Activated CD4-positive, alpha-beta T cell treated with anti-CD3 and anti-CD28 coated beads, Interleukin-2, amount 10 ng/mL, durations not matched to agents 24 days and 14 days (primary cell): ENCODE measurements around the gene FBN3. TPM values are rescaled to one million over a fixed set of nuclear protein-coding genes. Genes with fewer than 3 reads are reported as not detected.
"Not testable (repeated sequence)": the region's sequence is repeated elsewhere in the genome, so short reads cannot be mapped to it uniquely, and the experiment has no call there.

Experiments
- DNase-seq: peaks from one replicate; pipeline ENCODE4 v3.0.0; 2022
- H3K27ac Mint-ChIP-seq: one replicate; pipeline ENCODE4 v1.8.0; 2022; ENCODE audit warnings: mild to moderate bottlenecking, mixed read lengths
- H3K27me3 Mint-ChIP-seq: one replicate; pipeline ENCODE4 v1.8.0; 2022; ENCODE audit warnings: mixed read lengths
- H3K36me3 Mint-ChIP-seq: one replicate; pipeline ENCODE4 v1.8.0; 2022; ENCODE audit warnings: low read depth, mild to moderate bottlenecking, mixed read lengths
- H3K4me1 Mint-ChIP-seq: one replicate; pipeline ENCODE4 v1.8.0; 2021; ENCODE audit warnings: mixed read lengths
- H3K4me3 Mint-ChIP-seq: one replicate; pipeline ENCODE4 v1.8.0; 2022; ENCODE audit warnings: mild to moderate bottlenecking, moderate library complexity, mixed read lengths
- H3K9me3 Mint-ChIP-seq: one replicate; pipeline ENCODE4 v1.8.0; 2021; ENCODE audit warnings: mixed read lengths
- intact Hi-C: fragments of 100-400 bp; cut with micrococcal nuclease; formaldehyde crosslinking; loops from one replicate; pipeline ENCODE4 v1.15.1; 2023
- total RNA-seq: library from RNA; stranded (reverse); gene quantifications from 2 replicates; pipeline ENCODE4 v1.2.3, GENCODE V29; 2022

Gene FBN3
- total RNA-seq, 1 donor from 2014 or later = not detected

DNA sequence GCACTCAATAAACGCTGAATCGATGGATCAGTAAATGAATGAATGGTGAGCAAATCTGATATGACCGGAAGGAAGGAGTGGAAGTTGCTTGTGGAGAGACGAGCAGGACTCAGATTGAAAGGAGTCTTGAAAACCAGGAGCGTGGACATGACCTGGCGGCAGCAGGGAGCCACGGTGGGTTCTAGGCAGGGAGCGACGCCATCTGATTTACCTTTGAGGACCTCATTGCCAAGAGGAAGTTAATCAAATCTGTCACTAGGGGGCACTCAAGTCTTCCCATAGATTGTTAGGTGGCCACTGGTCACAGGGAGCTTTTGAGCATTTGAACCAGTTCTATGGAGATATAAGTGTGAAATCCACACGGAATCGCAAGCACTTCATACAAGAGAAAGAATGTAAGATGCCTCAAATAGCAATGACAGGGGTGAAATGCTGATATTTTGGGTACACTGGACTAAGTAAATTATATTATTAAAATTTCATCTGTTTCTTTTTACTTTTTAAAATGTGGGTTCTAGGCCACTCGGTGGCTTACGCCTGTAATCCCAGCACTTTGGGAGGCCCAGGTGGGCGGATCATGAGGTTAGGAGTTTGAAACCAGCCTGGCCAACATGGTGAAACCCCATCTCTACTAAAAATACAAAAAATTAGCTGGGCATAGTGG, 9.2 kb upstream of the FBN3 start:
- no peaks in the 10 kb centered on the region for H3K9me3 Mint-ChIP-seq

DNA sequence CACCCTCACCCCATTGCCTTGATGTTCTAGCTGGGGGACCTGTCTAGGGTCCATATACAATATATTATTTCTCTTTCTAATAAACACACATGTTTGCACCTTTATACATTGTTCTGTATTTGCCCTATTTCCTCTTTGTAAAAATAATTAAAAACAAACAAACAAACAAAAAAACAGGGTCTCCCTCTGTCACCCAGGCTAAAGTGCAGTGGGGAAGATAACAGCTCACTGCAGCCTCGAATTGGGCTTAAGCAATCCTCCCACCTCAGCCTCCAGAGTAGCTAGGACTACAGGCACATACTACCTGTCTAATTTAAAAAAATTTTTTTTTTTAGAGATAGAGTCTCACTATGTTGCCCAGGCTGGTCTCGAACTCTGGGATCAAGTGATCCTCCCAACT, 5.9 kb upstream of the FBN3 start:
- Mint-ChIP-seq H3K36me3 (no peaks in the 10 kb centered on the region), H3K9me3 (no peaks in the 10 kb centered on the region)

More for the DNA sequence above, 9.2 kb upstream of the FBN3 start:
- H3K27me3 Mint-ChIP-seq = peaks cover 22% of the 10 kb centered on the region
- no peak overlapping the region for H3K4me3 Mint-ChIP-seq
- DNase-seq = peak; percentile 88
- no peaks in the 10 kb centered on the region for H3K36me3 Mint-ChIP-seq
- H3K4me1 Mint-ChIP-seq = peaks cover 7% of the 10 kb centered on the region
- H3K27ac Mint-ChIP-seq = no peak overlapping the region
- intact Hi-C loops = loop anchor here (1.0 to 10.0 kb wide), 4 partner anchors 52 to 214 kb away; partner anchors contain the start of gene TIMM44

GRCh38 chr19:8154014-8154413, 4.6 kb upstream of the FBN3 start:
- not testable (repeated sequence) for H3K4me1 Mint-ChIP-seq, H3K27ac Mint-ChIP-seq, H3K36me3 Mint-ChIP-seq, H3K9me3 Mint-ChIP-seq, H3K4me3 Mint-ChIP-seq
- H3K27me3 Mint-ChIP-seq = peaks cover 46% of the 10 kb centered on the region
- intact Hi-C loops = loop anchor here (10.0 kb wide), 2 partner anchors 139 to 209 kb away; partner anchors contain the start of gene TIMM44
- DNase-seq = peak; percentile 71

More for the DNA sequence above, 5.9 kb upstream of the FBN3 start:
- DNase-seq = no peak
- intact Hi-C loops = loop anchor here (10.0 kb wide), 2 partner anchors 141 to 211 kb away; partner anchors contain the start of gene TIMM44
- Mint-ChIP-seq H3K4me1 (peaks cover 3% of the 10 kb centered on the region), H3K4me3 (no peak overlapping the region), H3K27me3 (peaks cover 40% of the 10 kb centered on the region), H3K27ac (no peak overlapping the region)

GRCh38 chr19:8151767-8152035, 2.3 kb upstream of the FBN3 start:
- Mint-ChIP-seq H3K36me3 (no peaks in the 10 kb centered on the region), H3K4me3 (no peak overlapping the region), H3K9me3 (no peaks in the 10 kb centered on the region), H3K27me3 (peaks cover 50% of the 10 kb centered on the region), H3K4me1 (peaks cover 3% of the 10 kb centered on the region), H3K27ac (no peak overlapping the region)
- intact Hi-C loops = loop anchor here (10.0 kb wide), 2 partner anchors 137 to 207 kb away; partner anchors contain the start of gene TIMM44
- DNase-seq = no peak

DNA sequence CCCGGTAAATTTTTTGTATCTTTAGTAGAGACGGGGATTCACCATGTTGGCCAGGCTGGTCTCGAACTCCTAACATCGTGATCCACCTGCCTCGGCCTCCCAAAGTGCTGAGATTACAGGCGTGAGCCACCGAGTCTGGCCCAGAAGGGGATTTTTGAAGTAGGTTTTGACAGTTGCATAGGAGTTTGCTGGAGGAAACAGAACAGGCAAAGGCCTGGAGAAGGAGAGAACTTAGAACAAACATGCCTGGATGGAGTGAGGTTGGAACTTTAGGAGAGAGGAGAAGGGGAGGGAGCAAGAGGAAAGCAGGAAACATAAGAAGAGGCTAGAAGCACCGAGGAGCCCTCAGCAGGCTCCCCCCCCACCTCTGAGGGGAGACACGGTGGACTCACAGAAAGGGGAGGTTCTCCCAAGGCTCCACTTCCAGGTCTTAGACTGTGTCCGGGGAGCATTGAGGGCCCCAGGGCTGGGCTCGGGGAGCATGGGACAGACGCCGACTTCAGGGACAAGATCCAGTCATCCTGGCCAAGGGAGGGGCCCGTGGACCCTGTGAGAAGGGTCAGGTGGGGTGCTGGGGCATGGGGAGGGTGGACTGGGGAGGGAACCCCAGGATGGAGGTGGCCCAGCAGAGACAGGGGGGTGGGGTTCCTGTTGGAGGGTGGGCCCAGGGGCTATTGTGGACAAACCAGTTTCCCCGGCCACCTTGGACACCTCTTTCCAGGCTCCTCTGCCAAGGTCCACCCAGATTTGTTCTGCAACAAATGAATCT, 1.8 kb upstream of the FBN3 start:
- no peak for DNase-seq
- Mint-ChIP-seq H3K36me3 (no peaks in the 10 kb centered on the region), H3K27me3 (peaks cover 54% of the 10 kb centered on the region), H3K4me1 (peaks cover 3% of the 10 kb centered on the region), H3K27ac (no peak overlapping the region), H3K9me3 (no peaks in the 10 kb centered on the region), H3K4me3 (no peak overlapping the region)
- intact Hi-C loops = loop anchor here (10.0 kb wide), 2 partner anchors 136 to 206 kb away; partner anchors contain the start of gene TIMM44

DNA sequence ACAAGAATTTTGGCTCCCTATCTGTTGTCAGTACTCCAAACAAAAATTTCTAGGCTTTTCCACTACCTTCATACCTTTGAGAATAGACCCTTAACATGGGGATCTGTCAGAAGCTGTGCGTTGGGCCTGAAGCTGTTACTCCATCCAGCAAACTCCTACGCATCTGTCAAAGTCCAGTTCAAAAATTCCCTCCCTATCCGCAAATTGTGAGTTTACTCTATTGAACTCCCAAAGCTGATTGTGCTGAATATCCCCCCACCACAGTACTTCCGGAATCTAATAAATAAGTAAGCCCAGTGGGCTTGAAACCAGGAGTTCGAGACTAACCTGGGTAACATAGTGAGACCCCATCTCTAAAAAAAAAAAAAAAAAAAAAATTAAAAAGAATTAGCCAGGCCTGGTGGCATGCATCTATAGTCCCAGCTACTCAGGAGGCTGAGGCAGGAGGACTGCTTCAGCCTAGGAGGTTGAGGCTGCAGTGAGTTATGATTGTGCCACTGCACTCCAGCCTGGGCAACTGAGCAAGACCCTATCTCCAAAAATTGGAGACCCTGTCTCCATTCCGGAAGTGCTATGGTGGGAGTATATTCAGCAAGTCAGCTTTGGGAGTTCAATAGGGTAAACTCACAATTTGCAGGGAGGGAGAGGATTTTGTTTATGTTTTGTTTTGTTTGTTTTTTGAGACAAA, 930 bp upstream of the FBN3 start:
- H3K27me3 Mint-ChIP-seq = peaks cover 51% of the 10 kb centered on the region
- intact Hi-C loops = loop anchor here (10.0 kb wide), 2 partner anchors 136 to 206 kb away; partner anchors contain the start of gene TIMM44
- H3K9me3 Mint-ChIP-seq = no peaks in the 10 kb centered on the region
- H3K27ac Mint-ChIP-seq = no peak overlapping the region
- H3K36me3 Mint-ChIP-seq = no peaks in the 10 kb centered on the region
- no peak for DNase-seq
- no peak overlapping the region for H3K4me3 Mint-ChIP-seq
- H3K4me1 Mint-ChIP-seq = peaks cover 3% of the 10 kb centered on the region

- no peak overlapping the region for H3K27ac Mint-ChIP-seq
- H3K27me3 Mint-ChIP-seq = peaks cover 43% of the 10 kb centered on the region
- H3K4me1 Mint-ChIP-seq = peaks cover 3% of the 10 kb centered on the region
- no peaks in the 10 kb centered on the region for H3K9me3 Mint-ChIP-seq
- no peaks in the 10 kb centered on the region for H3K36me3 Mint-ChIP-seq
- no peak for DNase-seq
- H3K4me3 Mint-ChIP-seq = peak overlapping the region; percentile 27
- intact Hi-C loops = no loop called here
Measured at GRCh38 chr19:8148410-8149260, 757 bp downstream of the FBN3 start.

DNA sequence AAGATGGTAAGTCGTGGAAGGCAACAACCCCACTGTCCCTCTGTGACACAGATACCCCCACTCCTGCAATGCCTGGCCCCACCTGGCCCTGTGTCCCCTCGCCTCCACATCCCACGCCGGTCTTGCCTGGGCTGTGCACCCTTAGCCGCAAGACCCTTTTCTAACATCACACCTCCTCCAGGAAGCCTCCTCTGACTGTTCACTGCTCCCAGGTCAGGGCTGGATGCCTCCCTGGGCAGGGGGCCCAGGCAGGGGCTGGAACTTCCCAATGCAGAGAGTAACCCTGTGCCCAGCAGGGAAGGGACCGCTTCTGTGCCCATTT, 1.3 kb downstream of the FBN3 start:
- Mint-ChIP-seq H3K36me3 (no peaks in the 10 kb centered on the region), H3K4me1 (peaks cover 3% of the 10 kb centered on the region), H3K9me3 (no peaks in the 10 kb centered on the region), H3K4me3 (peak overlapping the region; percentile 27), H3K27ac (no peak overlapping the region), H3K27me3 (peaks cover 40% of the 10 kb centered on the region)
- intact Hi-C loops = no loop called here
- no peak for DNase-seq

GRCh38 chr19:8147582-8147978, 1.8 kb downstream of the FBN3 start:
- Mint-ChIP-seq H3K27ac (no peak overlapping the region), H3K36me3 (no peaks in the 10 kb centered on the region), H3K4me3 (no peak overlapping the region), H3K4me1 (peaks cover 3% of the 10 kb centered on the region), H3K27me3 (peaks cover 39% of the 10 kb centered on the region), H3K9me3 (no peaks in the 10 kb centered on the region)
- intact Hi-C loops = no loop called here
- DNase-seq = no peak

DNA sequence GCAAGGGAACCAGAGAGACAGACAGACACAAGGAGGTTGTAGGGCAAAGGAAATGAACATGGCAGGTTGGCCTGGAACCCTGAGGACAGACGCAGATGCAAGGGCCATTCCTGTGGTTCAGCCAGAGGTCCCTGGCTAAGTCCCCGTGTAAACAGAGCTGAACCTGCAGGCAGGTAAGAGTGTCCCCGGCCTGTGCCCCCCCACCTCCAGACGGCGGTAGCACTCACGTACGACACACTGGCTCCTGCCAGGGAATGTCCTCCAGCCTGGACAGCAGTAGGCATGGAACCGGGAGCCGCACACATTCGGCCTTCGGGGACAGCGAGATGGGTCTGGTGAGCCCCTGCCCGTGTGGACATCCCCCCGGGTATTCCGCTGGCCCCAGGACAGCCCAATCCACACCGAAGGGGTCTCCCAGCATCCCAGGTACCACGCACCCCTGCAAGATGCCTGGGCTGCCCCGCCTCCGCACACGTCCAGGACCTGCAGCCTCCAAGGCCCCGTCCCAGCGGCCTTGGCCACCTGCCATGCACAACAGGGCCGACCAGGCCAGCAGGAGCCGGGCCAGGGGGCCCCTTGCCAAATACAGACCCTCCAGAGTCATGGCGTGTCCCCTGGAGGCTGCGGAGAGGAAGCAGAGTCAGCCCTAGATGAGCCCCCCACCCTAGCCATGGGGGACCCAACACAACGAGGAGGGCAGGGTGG, 2.4 kb downstream of the FBN3 start:
- H3K27me3 Mint-ChIP-seq = peaks cover 39% of the 10 kb centered on the region
- intact Hi-C loops = no loop called here
- H3K36me3 Mint-ChIP-seq = no peaks in the 10 kb centered on the region
- no peak overlapping the region for H3K4me3 Mint-ChIP-seq
- DNase-seq = no peak
- H3K27ac Mint-ChIP-seq = no peak overlapping the region
- H3K9me3 Mint-ChIP-seq = no peaks in the 10 kb centered on the region
- H3K4me1 Mint-ChIP-seq = peaks cover 3% of the 10 kb centered on the region

GRCh38 chr19:8144273-8144995, 5.0 kb downstream of the FBN3 start:
- peaks cover 3% of the 10 kb centered on the region for H3K4me1 Mint-ChIP-seq
- H3K36me3 Mint-ChIP-seq = no peaks in the 10 kb centered on the region
- H3K9me3 Mint-ChIP-seq = no peaks in the 10 kb centered on the region
- no peak overlapping the region for H3K27ac Mint-ChIP-seq
- H3K4me3 Mint-ChIP-seq = no peak overlapping the region
- intact Hi-C loops = no loop called here
- peaks cover 20% of the 10 kb centered on the region for H3K27me3 Mint-ChIP-seq
- DNase-seq = no peak

DNA sequence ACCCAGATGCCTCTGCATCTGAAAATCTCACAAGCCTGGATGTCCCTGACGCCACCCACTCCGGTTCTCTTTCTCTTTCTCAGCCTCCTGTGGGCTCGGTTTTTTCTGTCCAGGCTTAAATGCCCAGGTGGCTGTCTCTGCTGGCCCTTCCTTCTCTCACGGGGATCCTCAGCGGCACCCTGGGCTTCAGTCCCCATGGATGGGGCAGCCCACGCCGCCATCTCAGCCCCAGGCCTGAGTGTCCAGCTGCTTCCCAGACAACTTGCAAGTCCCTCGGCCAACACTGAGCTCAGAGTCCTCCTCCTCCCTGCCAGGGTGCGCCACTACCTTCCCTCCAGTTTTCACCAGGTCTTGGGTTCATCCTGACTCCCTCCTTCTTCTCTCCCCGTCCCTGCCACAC, 6.4 kb downstream of the FBN3 start:
- Mint-ChIP-seq H3K27me3 (peaks cover 15% of the 10 kb centered on the region), H3K36me3 (no peaks in the 10 kb centered on the region), H3K9me3 (no peaks in the 10 kb centered on the region), H3K4me3 (no peak overlapping the region), H3K27ac (no peak overlapping the region), H3K4me1 (no peaks in the 10 kb centered on the region)
- intact Hi-C loops = no loop called here
- DNase-seq = no peak
